K562 (cell line): ENCODE measurements around the gene MLLT1. TPM values are rescaled to one million over a fixed set of nuclear protein-coding genes. Genes with fewer than 3 reads are reported as not detected.

Experiments used
- CBX2 ChIP-seq: fragments of 200-600 bp; sonication (generic); IDR thresholded peaks from one replicate; pipeline ENCODE4 v1.6.1; 2012; ENCODE audit warnings: mild to moderate bottlenecking, low read length, inconsistent platforms; ENCODE audit not compliant: insufficient read depth, poor library complexity, severe bottlenecking
- CBX5 ChIP-seq: IDR thresholded peaks from 2 replicates; pipeline ENCODE4 v1.6.1; 2014; ENCODE audit warnings: low read depth, borderline replicate concordance
- EGR1 ChIP-seq: fragments of 450-650 bp; conservative IDR thresholded peaks from 2 replicates; pipeline ENCODE4 v1.6.1; 2017; ENCODE audit warnings: mild to moderate bottlenecking
- GABPA ChIP-seq: fragments of 200-800 bp; sonication (Bioruptor generic); conservative IDR thresholded peaks from 2 replicates; pipeline ENCODE4 v1.6.1; 2016; ENCODE audit warnings: low read depth, missing genetic modification characterization, missing compliant biosample characterization
- HDAC6 ChIP-seq: IDR thresholded peaks from 2 replicates; pipeline ENCODE4 v1.6.1; 2012; ENCODE audit warnings: low read depth, mild to moderate bottlenecking, control low read depth, inconsistent platforms, low read length, moderate library complexity
- HIVEP1 ChIP-seq: fragments of 250-450 bp; sonication (Bioruptor Pico); IDR thresholded peaks from 2 replicates; pipeline ENCODE4 v1.4.0; 2020; ENCODE audit warnings: mild to moderate bottlenecking
- HMGXB4 ChIP-seq: sonication (generic); formaldehyde crosslinking; IDR thresholded peaks from 2 replicates; pipeline ENCODE4 v1.8.1; 2023; ENCODE audit warnings: mild to moderate bottlenecking, missing genetic modification reagents
- ILF3 ChIP-seq: fragments of 450-650 bp; IDR thresholded peaks from 2 replicates; pipeline ENCODE4 v1.6.1; 2018; ENCODE audit warnings: antibody characterized with exemption, mild to moderate bottlenecking, moderate library complexity, borderline replicate concordance
- KAT2B ChIP-seq: IDR thresholded peaks from one replicate; pipeline ENCODE4 v1.6.1; 2012; ENCODE audit warnings: low read depth, mild to moderate bottlenecking, control low read depth, inconsistent platforms, low read length, moderate library complexity
- NBN ChIP-seq: fragments of 450-650 bp; IDR thresholded peaks from 2 replicates; pipeline ENCODE4 v1.6.1; 2016; ENCODE audit warnings: low read depth, mild to moderate bottlenecking
- NKRF ChIP-seq: fragments of 450-650 bp; IDR thresholded peaks from 2 replicates; pipeline ENCODE4 v1.6.1; 2016; ENCODE audit warnings: borderline replicate concordance
- RBM34 ChIP-seq: fragments of 200-400 bp; formaldehyde crosslinking; IDR thresholded peaks from 2 replicates; pipeline ENCODE4 v1.6.1; 2018; ENCODE audit warnings: low read length, borderline replicate concordance; ENCODE audit not compliant: insufficient read depth
- SIRT6 ChIP-seq: IDR thresholded peaks from one replicate; pipeline ENCODE4 v1.6.1; 2012; ENCODE audit warnings: low read depth, mild to moderate bottlenecking, control low read depth, inconsistent platforms, low read length, moderate library complexity
- SP2 ChIP-seq: IDR thresholded peaks from 2 replicates; pipeline ENCODE4 v1.6.1; 2011; ENCODE audit warnings: mild to moderate bottlenecking, low read depth, low read length, moderate library complexity; ENCODE audit not compliant: poor library complexity, severe bottlenecking; ENCODE audit errors: extremely low read depth
- SPI1 ChIP-seq: IDR thresholded peaks from 2 replicates; pipeline ENCODE4 v1.6.1; 2011; ENCODE audit warnings: low read depth, low read length, control low read depth, borderline replicate concordance
- TAF15 ChIP-seq: fragments of 200-400 bp; formaldehyde crosslinking; IDR thresholded peaks from 2 replicates; pipeline ENCODE4 v1.6.1; 2017; ENCODE audit warnings: mild to moderate bottlenecking, low read depth, low read length, moderate library complexity
- TAL1 ChIP-seq: fragments of 450-650 bp; IDR thresholded peaks from 2 replicates; pipeline ENCODE4 v1.6.1; 2016; ENCODE audit warnings: mild to moderate bottlenecking
- TCFL5 ChIP-seq: fragments of 250-450 bp; sonication (Bioruptor Pico); conservative IDR thresholded peaks from 2 replicates; pipeline ENCODE4 v1.6.1; 2021; ENCODE audit warnings: mild to moderate bottlenecking, moderate library complexity, matching md5 sums
- TFAP4 ChIP-seq: sonication (generic); formaldehyde crosslinking; IDR thresholded peaks from 2 replicates; pipeline ENCODE4 v1.8.0; 2022; ENCODE audit warnings: missing genetic modification reagents, mild to moderate bottlenecking, moderate library complexity, borderline replicate concordance
- ZNF134 ChIP-seq: fragments of 250-450 bp; sonication (Bioruptor Pico); conservative IDR thresholded peaks from 2 replicates; pipeline ENCODE4 v1.4.0; 2020
- ZNF75A ChIP-seq: fragments of 450-650 bp; formaldehyde crosslinking; IDR thresholded peaks from 2 replicates; pipeline ENCODE4 v1.4.0; 2020; ENCODE audit warnings: mild to moderate bottlenecking
- polyA plus RNA-seq, 8 experiments: library from polyadenylated mRNA; depleted of rRNA in 4 of 8; stranded (reverse) in 5 of 8; unstranded in 3 of 8; fragments of >200 nt; fragmentation: Nextera tagmentation in 2 of 8; fragmentation: Illumina TruSeq in 1 of 8; extraction: Ambion mirVana in 2 of 8; extraction: Trizol in 1 of 8; gene quantifications; 2 replicates each; pipeline versions ENCODE4 v1.2.1 to v1.2.3, GENCODE V29; 2011 to 2014; ENCODE audit warnings: inconsistent platforms in 1 of 8, missing spikeins in 1 of 8
- total RNA-seq, 7 experiments: library from RNA; depleted of rRNA in 6 of 7; stranded (reverse); fragments of >200 nt in 6 of 7; fragmentation: Illumina TruSeq in 2 of 7; extraction: Trizol in 2 of 7; gene quantifications; 2 replicates each; pipeline versions ENCODE4 v1.2.1 to v1.2.3, GENCODE V29; 2011 to 2021; ENCODE audit warnings: low replicate concordance in 1 of 7
- TF ChIP-seq, protein P1 (sequence below): fragments of 450-650 bp; IDR thresholded peaks from 2 replicates; pipeline ENCODE4 v1.6.1; 2016; ENCODE audit warnings: antibody characterized with exemption

Gene MLLT1
- total and polyA plus RNA-seq, 9 of the 15 experiments (the other 6 are each of a cell fraction or from before 2014, with no cell fraction given), result 0.23 to 63.5 (median 15.4) TPM

GRCh38 chr19:6199240-6199994 is 80.4 kb downstream of the MLLT1 start (continued):
- peak; percentile 66; the same call in 1 of the 2 replicates for TF ChIP-seq NKRF
- no peak for TF ChIP-seq ILF3
- TF ChIP-seq EGR1, result peak; percentile 89
- TF ChIP-seq SP2, result no peak
- no peak for TF ChIP-seq KAT2B
- TF ChIP-seq HIVEP1 (CRISPR knock-in tag), result no peak
- TF ChIP-seq SPI1, result no peak
- TF ChIP-seq RBM34, result no peak
- peak; percentile 88 for TF ChIP-seq TFAP4 (CRISPR knock-in tag)
- TF ChIP-seq, protein P1, sequence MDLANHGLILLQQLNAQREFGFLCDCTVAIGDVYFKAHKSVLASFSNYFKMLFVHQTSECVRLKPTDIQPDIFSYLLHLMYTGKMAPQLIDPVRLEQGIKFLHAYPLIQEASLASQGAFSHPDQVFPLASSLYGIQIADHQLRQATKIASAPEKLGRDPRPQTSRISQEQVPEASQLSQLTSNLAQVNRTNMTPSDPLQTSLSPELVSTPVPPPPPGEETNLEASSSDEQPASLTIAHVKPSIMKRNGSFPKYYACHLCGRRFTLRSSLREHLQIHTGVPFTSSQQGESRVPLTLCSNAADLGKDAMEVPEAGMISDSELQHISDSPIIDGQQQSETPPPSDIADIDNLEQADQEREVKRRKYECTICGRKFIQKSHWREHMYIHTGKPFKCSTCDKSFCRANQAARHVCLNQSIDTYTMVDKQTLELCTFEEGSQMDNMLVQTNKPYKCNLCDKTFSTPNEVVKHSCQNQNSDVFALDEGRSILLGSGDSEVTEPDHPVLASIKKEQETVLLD, result peak; percentile 100
- no peak for TF ChIP-seq TAL1
- no peak for TF ChIP-seq TCFL5 (CRISPR knock-in tag)
- no peak for TF ChIP-seq CBX2
- no peak for TF ChIP-seq HDAC6
- TF ChIP-seq NBN, result no peak
- TF ChIP-seq TAF15, result no peak
- no peak for TF ChIP-seq ZNF134 (CRISPR knock-in tag)
- no peak for TF ChIP-seq CBX5
- TF ChIP-seq ZNF75A (CRISPR knock-in tag), result no peak
- TF ChIP-seq HMGXB4 (CRISPR knock-in tag), result 0 out of 2 replicates have a peak, but pooled peaks have one; percentile 78
- TF ChIP-seq GABPA (tag), result no peak
- no peak for TF ChIP-seq SIRT6
